Measurements from ENCODE around the gene RIPK1.
"Not testable (repeated sequence)": the region's sequence is repeated elsewhere in the genome, so short reads cannot be mapped to it uniquely, and the experiment has no call there.

RIPK1 gene

GRCh38 chr6:3119040-3119723 lies 50.9 kb downstream of the RIPK1 start:
- intact Hi-C loops (cut with micrococcal nuclease), result loop anchor here (2.0 kb wide), 1 partner anchor 50 kb away; the partner anchor contains the start of gene RIPK1
- Mint-ChIP-seq H3K36me3 (ENCODE audit: low read depth) (peaks cover 24% of the 10 kb centered on the region), H3K27ac (peak overlapping the region; percentile 94), H3K4me1 (ENCODE audit: low read depth) (peaks cover 17% of the 10 kb centered on the region), H3K27me3 (peaks cover 5% of the 10 kb centered on the region), H3K4me3 (peak overlapping the region; percentile 85), H3K9me3 (no peaks in the 10 kb centered on the region)

- Mint-ChIP-seq H3K27ac (no peak overlapping the region), H3K36me3 (ENCODE audit: low read depth) (peaks cover 12% of the 10 kb centered on the region), H3K4me3 (no peak overlapping the region), H3K9me3 (no peaks in the 10 kb centered on the region), H3K4me1 (ENCODE audit: low read depth) (peaks cover 17% of the 10 kb centered on the region), H3K27me3 (peaks cover 5% of the 10 kb centered on the region)
- intact Hi-C loops (cut with micrococcal nuclease), result loop anchor here (10.0 kb wide), 1 partner anchor 614 kb away; no protein-coding TSS in a partner anchor
These were observed 52.4 kb downstream of the RIPK1 start for GRCh38 chr6:3120765-3121089.

- Mint-ChIP-seq H3K4me3 (no peak overlapping the region), H3K27me3 (peaks cover 5% of the 10 kb centered on the region), H3K4me1 (ENCODE audit: low read depth) (peaks cover 10% of the 10 kb centered on the region), H3K36me3 (ENCODE audit: low read depth) (peaks cover 12% of the 10 kb centered on the region), H3K9me3 (no peaks in the 10 kb centered on the region), H3K27ac (no peak overlapping the region)
- intact Hi-C loops (cut with micrococcal nuclease), result loop anchor here (10.0 kb wide), 1 partner anchor 612 kb away; no protein-coding TSS in a partner anchor
These were observed 54.5 kb downstream of the RIPK1 start for GRCh38 chr6:3122823-3123182.

- no peak overlapping the region for H3K27ac Mint-ChIP-seq
- no peak overlapping the region for H3K4me3 Mint-ChIP-seq
- H3K36me3 Mint-ChIP-seq (ENCODE audit: low read depth), result peaks cover 11% of the 10 kb centered on the region
- no peaks in the 10 kb centered on the region for H3K4me1 Mint-ChIP-seq (ENCODE audit: low read depth)
- no peaks in the 10 kb centered on the region for H3K9me3 Mint-ChIP-seq
- H3K27me3 Mint-ChIP-seq, result no peaks in the 10 kb centered on the region
- intact Hi-C loops (cut with micrococcal nuclease), result loop anchor here (5.0 to 10.0 kb wide), 2 partner anchors 38 to 610 kb away; no protein-coding TSS in a partner anchor
These were observed 56.4 kb downstream of the RIPK1 start for GRCh38 chr6:3124667-3125066.

DNA sequence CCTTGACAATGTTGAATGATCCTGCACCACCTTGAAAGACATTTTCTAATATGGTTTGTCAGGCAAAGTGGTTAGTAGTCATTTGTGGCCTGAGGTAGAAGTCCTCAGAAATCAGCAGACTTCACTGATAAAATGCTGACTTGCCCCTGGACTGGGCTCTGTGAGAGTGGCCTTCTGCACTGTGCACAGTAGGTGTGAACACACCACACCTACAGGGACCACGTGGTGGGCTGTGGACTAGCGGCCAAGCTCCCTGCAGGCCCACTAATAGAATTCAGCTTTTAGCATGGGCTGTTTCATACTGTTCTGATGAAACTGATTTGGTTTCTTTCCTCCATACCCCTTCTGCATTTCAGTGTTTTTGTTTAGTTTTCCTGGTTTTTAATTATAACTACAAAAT lies 57.5 kb downstream of the RIPK1 start:
- H3K4me1 Mint-ChIP-seq (ENCODE audit: low read depth), result no peaks in the 10 kb centered on the region
- H3K27ac Mint-ChIP-seq, result no peak overlapping the region
- no peak overlapping the region for H3K4me3 Mint-ChIP-seq
- no peaks in the 10 kb centered on the region for H3K9me3 Mint-ChIP-seq
- H3K36me3 Mint-ChIP-seq (ENCODE audit: low read depth), result peaks cover 12% of the 10 kb centered on the region
- H3K27me3 Mint-ChIP-seq, result no peaks in the 10 kb centered on the region
- intact Hi-C loops (cut with micrococcal nuclease), result loop anchor here (1.0 to 10.0 kb wide), 3 partner anchors 36 to 609 kb away; no protein-coding TSS in a partner anchor

DNA sequence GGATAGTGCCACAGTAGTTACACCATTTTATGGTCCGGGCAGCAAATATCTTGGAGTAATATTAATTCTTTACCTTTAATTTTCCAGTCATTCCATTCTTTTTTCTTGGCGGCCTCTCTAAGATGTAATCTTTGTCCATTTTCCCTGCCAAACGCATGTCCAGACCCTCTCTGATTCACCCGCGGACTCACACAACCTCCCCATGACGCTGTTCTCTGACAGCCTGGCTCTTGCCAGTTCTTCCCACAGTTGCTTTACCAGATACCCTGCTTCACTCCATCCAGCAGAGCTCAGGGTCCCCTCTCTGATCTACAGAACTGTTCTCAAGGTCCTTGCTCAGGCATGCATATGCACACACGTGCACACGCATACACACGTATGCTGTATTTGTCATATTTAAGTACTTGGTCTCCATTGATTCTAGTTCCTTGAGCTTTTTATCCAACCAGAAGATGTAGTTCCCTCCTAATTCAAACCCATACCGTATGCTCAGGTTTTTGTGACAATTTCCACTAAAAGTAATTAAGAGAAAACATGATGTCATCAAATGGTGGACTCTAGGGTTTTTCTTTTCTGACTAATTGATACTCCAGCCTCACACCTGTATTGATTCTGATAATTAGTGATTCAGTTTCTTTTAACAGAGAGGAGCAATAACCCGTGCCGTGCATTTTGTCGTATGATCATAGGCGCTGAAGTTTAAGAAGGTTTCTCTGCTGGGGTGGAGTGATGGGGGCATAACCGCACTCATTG lies 60.2 kb downstream of the RIPK1 start:
- Mint-ChIP-seq H3K9me3 (no peaks in the 10 kb centered on the region), H3K27me3 (no peaks in the 10 kb centered on the region), H3K27ac (no peak overlapping the region), H3K4me1 (ENCODE audit: low read depth) (no peaks in the 10 kb centered on the region), H3K4me3 (no peak overlapping the region), H3K36me3 (ENCODE audit: low read depth) (peaks cover 33% of the 10 kb centered on the region)
- intact Hi-C loops (cut with micrococcal nuclease), result loop anchor here (5.0 to 10.0 kb wide), 2 partner anchors 34 to 606 kb away; no protein-coding TSS in a partner anchor

- Mint-ChIP-seq H3K27me3 (no peaks in the 10 kb centered on the region), H3K36me3 (ENCODE audit: low read depth) (peaks cover 36% of the 10 kb centered on the region), H3K27ac (no peak overlapping the region), H3K9me3 (no peaks in the 10 kb centered on the region), H3K4me1 (ENCODE audit: low read depth) (no peaks in the 10 kb centered on the region), H3K4me3 (no peak overlapping the region)
- intact Hi-C loops (cut with micrococcal nuclease), result no loop called here
These were observed 63.4 kb downstream of the RIPK1 start for GRCh38 chr6:3131695-3132094.

- intact Hi-C loops (cut with micrococcal nuclease), result no loop called here
- Mint-ChIP-seq H3K4me1 (ENCODE audit: low read depth) (peaks cover 2% of the 10 kb centered on the region), H3K27ac (no peak overlapping the region), H3K4me3 (no peak overlapping the region), H3K9me3 (no peaks in the 10 kb centered on the region), H3K36me3 (ENCODE audit: low read depth) (peaks cover 39% of the 10 kb centered on the region), H3K27me3 (no peaks in the 10 kb centered on the region)
These were observed 65.2 kb downstream of the RIPK1 start for GRCh38 chr6:3133515-3133914.

- no peak overlapping the region for H3K27ac Mint-ChIP-seq
- no peaks in the 10 kb centered on the region for H3K9me3 Mint-ChIP-seq
- peaks cover 22% of the 10 kb centered on the region for H3K4me1 Mint-ChIP-seq (ENCODE audit: low read depth)
- no peak overlapping the region for H3K4me3 Mint-ChIP-seq
- intact Hi-C loops (cut with micrococcal nuclease), result no loop called here
- no peaks in the 10 kb centered on the region for H3K27me3 Mint-ChIP-seq
- H3K36me3 Mint-ChIP-seq (ENCODE audit: low read depth), result peaks cover 29% of the 10 kb centered on the region
These were observed 67.5 kb downstream of the RIPK1 start for GRCh38 chr6:3135668-3136291.

DNA sequence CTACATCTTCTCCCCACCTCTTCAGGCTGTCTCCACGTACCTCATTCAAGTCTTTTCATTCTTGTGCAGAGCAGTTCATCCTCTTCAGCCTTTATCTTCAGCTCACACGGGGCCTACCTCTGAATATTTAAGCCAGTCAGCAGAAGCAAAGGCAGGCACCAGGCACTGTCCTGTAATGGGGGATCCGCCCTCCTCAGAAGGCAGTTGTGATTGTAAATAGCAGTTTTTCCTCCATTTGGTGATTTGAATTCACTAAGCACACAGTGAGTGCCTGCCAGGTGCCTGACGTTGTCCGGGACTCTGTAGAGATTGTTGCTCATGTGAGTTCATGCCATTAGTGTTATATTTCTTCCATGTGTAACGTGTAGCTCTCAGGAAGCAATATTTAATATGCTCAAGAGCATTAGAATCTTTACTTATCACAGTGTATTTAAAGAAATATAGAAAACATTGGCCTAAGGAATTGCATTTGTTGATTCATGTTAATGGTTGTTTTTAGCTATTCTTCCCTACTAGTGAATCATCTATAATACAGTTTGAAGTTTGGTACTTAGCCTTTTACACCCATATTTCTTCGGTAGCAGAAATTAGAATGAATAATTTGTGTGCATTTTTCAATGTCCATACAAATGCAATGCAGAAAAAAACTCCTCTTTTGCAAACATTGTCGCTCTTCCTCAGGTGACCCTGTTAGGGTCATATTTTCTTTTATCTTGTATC lies 68.2 kb downstream of the RIPK1 start:
- no peak overlapping the region for H3K27ac Mint-ChIP-seq
- intact Hi-C loops (cut with micrococcal nuclease), result no loop called here
- no peak overlapping the region for H3K4me3 Mint-ChIP-seq
- H3K27me3 Mint-ChIP-seq, result no peaks in the 10 kb centered on the region
- H3K36me3 Mint-ChIP-seq (ENCODE audit: low read depth), result peaks cover 22% of the 10 kb centered on the region
- H3K9me3 Mint-ChIP-seq, result no peaks in the 10 kb centered on the region
- peaks cover 22% of the 10 kb centered on the region for H3K4me1 Mint-ChIP-seq (ENCODE audit: low read depth)

DNA sequence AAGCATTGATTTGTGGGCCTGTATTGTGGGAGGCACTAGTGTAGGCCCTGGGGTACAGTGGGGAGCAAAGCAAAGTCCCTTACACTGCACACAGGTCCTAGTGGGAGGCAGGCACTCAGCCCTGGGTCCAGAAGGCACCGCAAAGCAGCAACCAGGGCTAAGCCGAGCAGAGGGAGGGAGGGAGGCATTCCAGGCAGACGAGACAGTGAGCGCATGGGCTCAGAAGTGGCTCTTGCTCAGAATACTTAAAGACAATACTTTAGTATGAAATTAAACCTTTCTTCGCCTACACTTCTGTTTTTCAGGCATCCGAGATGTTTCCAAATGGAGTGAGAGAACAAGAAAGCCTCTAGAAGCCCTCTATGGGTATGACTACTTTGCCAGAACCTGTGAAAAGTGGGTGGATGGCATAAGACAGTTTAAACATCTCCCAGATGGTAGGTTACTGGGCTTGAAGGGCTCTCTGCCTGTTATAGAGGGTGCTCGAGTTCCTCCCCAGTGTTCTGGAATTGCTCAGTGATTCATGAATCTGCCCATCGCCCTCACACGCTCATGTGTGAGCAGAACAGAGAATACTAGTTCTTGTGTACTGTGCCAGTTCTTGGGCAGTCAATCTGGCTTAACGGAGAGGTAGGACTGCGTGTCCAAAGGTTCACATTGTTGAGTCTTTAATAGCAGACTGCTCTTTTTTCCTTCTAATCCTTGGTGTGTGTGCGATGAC lies 68.9 kb downstream of the RIPK1 start:
- Mint-ChIP-seq H3K27me3 (no peaks in the 10 kb centered on the region), H3K36me3 (ENCODE audit: low read depth) (peaks cover 15% of the 10 kb centered on the region), H3K4me3 (no peak overlapping the region), H3K27ac (no peak overlapping the region), H3K4me1 (ENCODE audit: low read depth) (peaks cover 22% of the 10 kb centered on the region), H3K9me3 (no peaks in the 10 kb centered on the region)
- intact Hi-C loops (cut with micrococcal nuclease), result no loop called here

- H3K27ac Mint-ChIP-seq; intact Hi-C loops (cut with micrococcal nuclease); H3K27me3 Mint-ChIP-seq; H3K4me3 Mint-ChIP-seq; H3K9me3 Mint-ChIP-seq: not testable (repeated sequence)
- peaks cover 12% of the 10 kb centered on the region for H3K36me3 Mint-ChIP-seq (ENCODE audit: low read depth)
- H3K4me1 Mint-ChIP-seq (ENCODE audit: low read depth), result peaks cover 22% of the 10 kb centered on the region
These were observed 69.6 kb downstream of the RIPK1 start for GRCh38 chr6:3137873-3138272.

DNA sequence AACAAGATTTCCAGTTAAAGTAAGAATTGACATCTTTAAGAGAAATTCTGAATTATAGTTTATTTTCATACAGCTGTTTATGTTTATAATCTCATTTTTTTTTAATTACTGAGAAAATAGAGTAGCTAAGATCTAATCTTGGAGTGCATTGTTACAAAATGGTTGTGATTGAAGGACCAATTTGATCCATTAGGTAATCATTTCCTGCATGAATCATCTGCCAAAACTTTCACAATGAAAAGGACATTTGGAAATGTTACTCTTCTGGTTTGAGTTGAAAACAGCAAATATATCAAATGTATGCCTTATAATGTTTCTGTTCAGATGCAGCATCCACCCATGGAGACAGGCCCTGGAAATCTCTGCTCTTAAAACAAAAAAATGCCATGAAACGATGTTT lies 70.0 kb downstream of the RIPK1 start:
- peak overlapping the region; percentile 85 for H3K27ac Mint-ChIP-seq
- H3K36me3 Mint-ChIP-seq (ENCODE audit: low read depth), result peaks cover 10% of the 10 kb centered on the region
- H3K4me1 Mint-ChIP-seq (ENCODE audit: low read depth), result peaks cover 22% of the 10 kb centered on the region
- no peak overlapping the region for H3K4me3 Mint-ChIP-seq
- intact Hi-C loops (cut with micrococcal nuclease), result no loop called here
- no peaks in the 10 kb centered on the region for H3K27me3 Mint-ChIP-seq
- H3K9me3 Mint-ChIP-seq, result no peaks in the 10 kb centered on the region
